OCI-LY3 (cell line): ENCODE measurements around the gene MLLT10.

Source experiments
- CTCF ChIP-seq: fragments of 200-600, 300-600 bp; sonication (generic); IDR thresholded peaks from 2 replicates; pipeline ENCODE4 v1.5.1; 2014; ENCODE audit warnings: antibody characterized with exemption, low read length, low read depth
- EZH2phosphoT487 ChIP-seq: fragments of 200-600 bp; shearing (Covaris generic); IDR thresholded peaks from 2 replicates; pipeline ENCODE4 v1.6.1; 2018; ENCODE audit warnings: antibody characterized with exemption, mixed run types, low read depth

- TF ChIP-seq CTCF (no peak), EZH2phosphoT487 (no peak)
These were observed 220.5 kb downstream of the MLLT10 start for GRCh38 chr10:21754410-21755011.
